GM12874 (cell line): ENCODE data around the gene SCYL3.

ENCODE experiments used
- CTCF ChIP-seq: IDR thresholded peaks from 2 replicates; pipeline ENCODE4 v1.5.1; 2011; ENCODE audit warnings: low read depth, mild to moderate bottlenecking, control low read depth, low read length, moderate library complexity; ENCODE audit not compliant: insufficient read depth

SCYL3 gene

DNA sequence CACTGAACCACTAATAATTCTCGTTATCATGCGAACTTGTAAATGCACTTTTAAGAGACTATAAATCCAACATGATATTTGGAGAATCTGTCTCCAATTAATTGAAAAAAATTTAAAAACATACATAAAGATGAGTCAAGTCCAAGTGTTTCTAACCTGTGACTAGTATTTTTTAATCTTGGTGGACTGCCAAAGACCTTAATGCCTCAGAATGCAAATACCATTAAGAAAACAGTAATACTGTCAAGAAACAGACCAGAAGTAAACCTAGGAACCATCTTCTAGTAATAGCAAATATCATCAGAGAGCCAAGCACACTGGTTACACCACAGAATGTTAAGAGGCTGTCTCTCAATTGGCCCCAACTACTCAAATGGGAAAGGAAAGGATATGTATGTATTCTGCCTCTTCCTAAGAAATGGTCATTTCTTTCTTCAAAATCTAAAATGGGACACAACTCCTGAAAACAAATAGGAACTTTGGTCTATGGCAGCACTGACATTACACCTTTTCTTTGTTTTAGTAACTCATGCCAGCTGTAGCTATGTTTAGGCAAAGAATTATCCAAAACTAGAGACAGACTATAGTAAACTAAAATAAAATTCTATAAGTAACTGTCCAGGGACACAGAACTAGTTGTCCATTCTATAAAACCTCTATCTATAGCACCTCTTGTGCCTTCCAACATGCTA lies 15.8 kb downstream of the SCYL3 start:
- no peak for TF ChIP-seq CTCF

GRCh38 chr1:169874229-169874628 lies 19.5 kb downstream of the SCYL3 start:
- no peak for TF ChIP-seq CTCF

DNA sequence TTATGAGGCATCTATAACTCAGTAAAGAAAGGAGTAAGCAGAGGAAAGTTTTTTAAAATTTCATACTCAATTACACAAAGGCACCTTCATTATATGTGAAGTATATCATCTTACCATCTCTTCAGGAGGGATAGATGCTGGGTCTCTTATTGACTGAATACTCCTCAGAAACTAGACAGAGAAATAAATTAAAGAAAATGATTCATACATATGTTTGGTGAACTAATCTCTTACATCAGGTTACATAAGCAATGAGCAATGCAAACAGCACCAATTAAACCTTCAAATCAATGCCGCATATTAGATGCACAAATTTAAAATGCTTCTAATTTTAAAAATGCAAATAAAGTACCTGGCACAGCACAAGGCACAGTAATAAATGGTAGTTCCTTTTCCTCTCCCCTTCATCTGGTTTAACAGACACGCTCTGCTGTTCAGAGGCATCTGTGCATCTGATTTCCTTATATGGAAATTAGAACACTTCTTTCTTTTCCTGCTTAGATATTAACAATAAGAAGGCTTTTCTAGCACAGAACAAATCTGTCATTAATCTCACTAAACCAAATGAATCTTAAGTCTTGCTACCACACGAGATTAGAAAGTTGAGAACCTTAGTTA lies 20.0 kb downstream of the SCYL3 start:
- no peak for TF ChIP-seq CTCF

GRCh38 chr1:169872906-169873305 lies 20.8 kb downstream of the SCYL3 start:
- no peak for TF ChIP-seq CTCF

- TF ChIP-seq CTCF = no peak
These were observed 24.3 kb downstream of the SCYL3 start for GRCh38 chr1:169869426-169869825.

DNA sequence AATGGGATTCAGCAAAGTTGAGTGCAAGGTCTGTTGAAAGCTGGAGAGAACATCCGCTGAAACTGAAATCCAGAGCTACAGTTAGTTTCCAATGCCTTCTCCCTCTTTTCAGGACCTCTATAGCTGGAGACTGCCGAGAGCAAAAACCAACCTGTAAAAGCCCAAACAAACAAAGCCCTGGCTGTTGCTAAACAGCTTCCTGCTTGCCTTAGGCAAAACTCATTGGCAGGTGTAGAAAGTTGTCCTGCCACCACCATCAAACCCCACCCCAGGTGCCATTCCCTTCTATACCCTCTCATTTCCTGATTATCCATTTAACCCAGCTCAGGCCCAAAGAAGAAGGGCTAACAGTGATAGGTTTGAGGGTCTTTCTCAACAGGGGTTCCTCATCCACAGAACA lies 24.7 kb downstream of the SCYL3 start:
- TF ChIP-seq CTCF = no peak

- no peak for TF ChIP-seq CTCF
These were observed 26.6 kb downstream of the SCYL3 start for GRCh38 chr1:169867012-169867675.
